Measurements from ENCODE around the gene RETREG3.

DNA sequence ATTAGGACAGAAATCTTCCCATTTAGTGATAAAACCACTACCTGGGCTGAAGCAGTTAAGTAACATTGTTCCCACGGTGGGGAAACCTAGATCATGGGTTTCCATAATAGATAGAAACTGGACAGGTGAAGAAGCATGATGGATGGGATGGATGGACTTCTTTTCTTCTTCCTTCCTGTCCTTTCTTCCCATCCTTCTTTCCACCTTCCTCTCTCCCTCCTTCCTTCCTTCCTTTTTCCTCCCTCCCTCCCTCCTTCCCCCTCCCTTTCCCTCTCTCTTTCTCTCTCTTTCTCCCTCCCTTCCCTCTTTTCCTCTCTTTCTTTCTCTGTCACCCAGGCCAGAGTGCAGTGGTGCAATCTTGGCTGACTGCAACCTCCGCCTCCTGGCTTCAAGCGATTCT, 34.7 kb downstream of the RETREG3 start:
- TF ChIP-seq, protein P1, sequence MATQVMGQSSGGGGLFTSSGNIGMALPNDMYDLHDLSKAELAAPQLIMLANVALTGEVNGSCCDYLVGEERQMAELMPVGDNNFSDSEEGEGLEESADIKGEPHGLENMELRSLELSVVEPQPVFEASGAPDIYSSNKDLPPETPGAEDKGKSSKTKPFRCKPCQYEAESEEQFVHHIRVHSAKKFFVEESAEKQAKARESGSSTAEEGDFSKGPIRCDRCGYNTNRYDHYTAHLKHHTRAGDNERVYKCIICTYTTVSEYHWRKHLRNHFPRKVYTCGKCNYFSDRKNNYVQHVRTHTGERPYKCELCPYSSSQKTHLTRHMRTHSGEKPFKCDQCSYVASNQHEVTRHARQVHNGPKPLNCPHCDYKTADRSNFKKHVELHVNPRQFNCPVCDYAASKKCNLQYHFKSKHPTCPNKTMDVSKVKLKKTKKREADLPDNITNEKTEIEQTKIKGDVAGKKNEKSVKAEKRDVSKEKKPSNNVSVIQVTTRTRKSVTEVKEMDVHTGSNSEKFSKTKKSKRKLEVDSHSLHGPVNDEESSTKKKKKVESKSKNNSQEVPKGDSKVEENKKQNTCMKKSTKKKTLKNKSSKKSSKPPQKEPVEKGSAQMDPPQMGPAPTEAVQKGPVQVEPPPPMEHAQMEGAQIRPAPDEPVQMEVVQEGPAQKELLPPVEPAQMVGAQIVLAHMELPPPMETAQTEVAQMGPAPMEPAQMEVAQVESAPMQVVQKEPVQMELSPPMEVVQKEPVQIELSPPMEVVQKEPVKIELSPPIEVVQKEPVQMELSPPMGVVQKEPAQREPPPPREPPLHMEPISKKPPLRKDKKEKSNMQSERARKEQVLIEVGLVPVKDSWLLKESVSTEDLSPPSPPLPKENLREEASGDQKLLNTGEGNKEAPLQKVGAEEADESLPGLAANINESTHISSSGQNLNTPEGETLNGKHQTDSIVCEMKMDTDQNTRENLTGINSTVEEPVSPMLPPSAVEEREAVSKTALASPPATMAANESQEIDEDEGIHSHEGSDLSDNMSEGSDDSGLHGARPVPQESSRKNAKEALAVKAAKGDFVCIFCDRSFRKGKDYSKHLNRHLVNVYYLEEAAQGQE (IDR thresholded peaks at IDR 0.05; ENCODE audit: borderline replicate concordance): no peak
- TF ChIP-seq EZH2 (IDR thresholded peaks at IDR 0.05; ENCODE audit: borderline replicate concordance, insufficient read depth, low read length, poor library complexity, severe bottlenecking) (no peak), POLR2AphosphoS5 (IDR thresholded peaks at IDR 0.05) (no peak), RAD21 (conservative IDR thresholded peaks at IDR 0.05) (no peak), MXI1 (conservative IDR thresholded peaks at IDR 0.05; ENCODE audit: poor library complexity, severe bottlenecking) (no peak), TAF1 (IDR thresholded peaks at IDR 0.05; ENCODE audit: low read depth) (no peak), SMC3 (conservative IDR thresholded peaks at IDR 0.05; ENCODE audit: poor library complexity) (no peak)
- TF ChIP-seq, protein P2, sequence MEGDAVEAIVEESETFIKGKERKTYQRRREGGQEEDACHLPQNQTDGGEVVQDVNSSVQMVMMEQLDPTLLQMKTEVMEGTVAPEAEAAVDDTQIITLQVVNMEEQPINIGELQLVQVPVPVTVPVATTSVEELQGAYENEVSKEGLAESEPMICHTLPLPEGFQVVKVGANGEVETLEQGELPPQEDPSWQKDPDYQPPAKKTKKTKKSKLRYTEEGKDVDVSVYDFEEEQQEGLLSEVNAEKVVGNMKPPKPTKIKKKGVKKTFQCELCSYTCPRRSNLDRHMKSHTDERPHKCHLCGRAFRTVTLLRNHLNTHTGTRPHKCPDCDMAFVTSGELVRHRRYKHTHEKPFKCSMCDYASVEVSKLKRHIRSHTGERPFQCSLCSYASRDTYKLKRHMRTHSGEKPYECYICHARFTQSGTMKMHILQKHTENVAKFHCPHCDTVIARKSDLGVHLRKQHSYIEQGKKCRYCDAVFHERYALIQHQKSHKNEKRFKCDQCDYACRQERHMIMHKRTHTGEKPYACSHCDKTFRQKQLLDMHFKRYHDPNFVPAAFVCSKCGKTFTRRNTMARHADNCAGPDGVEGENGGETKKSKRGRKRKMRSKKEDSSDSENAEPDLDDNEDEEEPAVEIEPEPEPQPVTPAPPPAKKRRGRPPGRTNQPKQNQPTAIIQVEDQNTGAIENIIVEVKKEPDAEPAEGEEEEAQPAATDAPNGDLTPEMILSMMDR (IDR thresholded peaks at IDR 0.05; ENCODE audit: poor library complexity, severe bottlenecking): no peak

All from neural cell (in vitro differentiated cells).